ENCODE data around the gene DYNAP. TPM values are rescaled to one million over a fixed set of nuclear protein-coding genes. Genes with fewer than 3 reads are reported as not detected.

The DYNAP gene
- total RNA-seq, result not detected

GRCh38 chr18:54590945-54591344 is at the start of gene DYNAP:
DYNAP (plus strand) TSS chr18:54591245; CDS start chr18:54591283, 38 bp downstream.
- no peak for DNase-seq (ENCODE audit: low spot score)
- no peak for ATAC-seq (ENCODE audit: low FRiP score)
- no peak for TF ChIP-seq CTCF (IDR thresholded peaks at IDR 0.05)

GRCh38 chr18:54551590-54551989 is 39.5 kb upstream of the DYNAP start:
- ATAC-seq (ENCODE audit: low FRiP score), result no peak
- DNase-seq (ENCODE audit: low spot score), result no peak
- TF ChIP-seq CTCF (IDR thresholded peaks at IDR 0.05), result no peak

- no peak for ATAC-seq (ENCODE audit: low FRiP score)
- TF ChIP-seq CTCF (IDR thresholded peaks at IDR 0.05), result no peak
Observed at GRCh38 chr18:54555286-54555685, 35.8 kb upstream of the DYNAP start.

GRCh38 chr18:54555996-54556395 is 35.0 kb upstream of the DYNAP start:
- no peak for DNase-seq (ENCODE audit: low spot score)
- no peak for TF ChIP-seq CTCF (IDR thresholded peaks at IDR 0.05)
- no peak for ATAC-seq (ENCODE audit: low FRiP score)

More at GRCh38 chr18:54555286-54555685, 35.8 kb upstream of the DYNAP start:
- DNase-seq (ENCODE audit: low spot score), result no peak

- TF ChIP-seq CTCF (IDR thresholded peaks at IDR 0.05), result no peak
Observed at GRCh38 chr18:54557958-54558357, 33.1 kb upstream of the DYNAP start.

GRCh38 chr18:54558609-54559585 is 32.1 kb upstream of the DYNAP start:
- DNase-seq (ENCODE audit: low spot score), result no peak
- no peak for ATAC-seq (ENCODE audit: low FRiP score)
- no peak for TF ChIP-seq CTCF (IDR thresholded peaks at IDR 0.05)

More at GRCh38 chr18:54557958-54558357, 33.1 kb upstream of the DYNAP start:
- no peak for DNase-seq (ENCODE audit: low spot score)
- ATAC-seq (ENCODE audit: low FRiP score), result no peak
